ENCODE measurements around the gene UQCRQ. TPM values are rescaled to one million over a fixed set of nuclear protein-coding genes. Genes with fewer than 3 reads are reported as not detected.

The UQCRQ gene
- total and polyA plus RNA-seq, 2 experiments from 2014 or later = 104 to 1,308 TPM

DNA sequence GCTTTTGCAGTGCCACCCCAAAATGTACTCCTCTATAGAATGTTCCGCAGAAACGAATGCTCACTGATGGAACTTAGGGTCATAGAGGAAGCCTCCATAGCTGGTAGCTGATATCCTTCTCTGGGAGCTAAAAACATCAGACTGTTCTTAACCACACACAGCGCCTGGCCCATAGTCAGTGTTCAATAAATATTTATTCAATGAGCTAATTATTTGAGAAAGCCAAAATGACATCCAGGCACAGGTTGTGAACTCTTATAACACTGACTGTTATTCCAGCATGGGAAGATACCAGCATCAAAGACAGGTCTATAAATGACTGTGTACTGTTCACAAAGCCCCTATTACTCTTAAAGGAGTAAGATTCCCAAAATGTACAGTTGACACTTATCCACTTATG is 13.1 kb upstream of the UQCRQ start:
- no peaks in the 10 kb centered on the region for H3K79me2 ChIP-seq (replicated peaks; ENCODE audit: insufficient read depth)
- no peaks in the 10 kb centered on the region for H3F3A ChIP-seq (replicated peaks; ENCODE audit: low read depth)
- Mint-ChIP-seq H3K9me3 (no peaks in the 10 kb centered on the region), H3K27me3 (ENCODE audit: insufficient read depth, low read depth, poor library complexity) (peaks cover 1% of the 10 kb centered on the region), H3K27ac (no peak overlapping the region), H3K36me3 (ENCODE audit: low read depth) (no peaks in the 10 kb centered on the region), H3K4me3 (no peak overlapping the region), H3K4me1 (peaks cover 5% of the 10 kb centered on the region; the same call in 2 of the 3 replicates)
- H4K20me1 ChIP-seq (replicated peaks; ENCODE audit: insufficient read depth) = no peaks in the 10 kb centered on the region
- no peak overlapping the region for H3K27ac ChIP-seq (ENCODE audit: low read depth)
- no peaks in the 10 kb centered on the region for H3K27me3 ChIP-seq (ENCODE audit: insufficient read depth)
- no peaks in the 10 kb centered on the region for H3K9me2 ChIP-seq (ENCODE audit: insufficient read depth)
- H3K4me1 ChIP-seq (ENCODE audit: insufficient read depth) = peaks cover 10% of the 10 kb centered on the region; the same call in 1 of the 2 replicates
- no peak overlapping the region for H2AFZ ChIP-seq
- ATAC-seq (no peak), DNase-seq (ENCODE audit: low spot score) (no peak)
- no peak overlapping the region for H3K4me3 ChIP-seq
- H3K36me3 ChIP-seq (ENCODE audit: insufficient read depth) = no peaks in the 10 kb centered on the region
- TF ChIP-seq EZH2phosphoT487 (IDR thresholded peaks at IDR 0.05; ENCODE audit: unreplicated experiment) (no peak), ZNF462 (CRISPR knock-in tag; IDR thresholded peaks at IDR 0.05) (no peak), ZNF114 (CRISPR knock-in tag; IDR thresholded peaks at IDR 0.05) (no peak), CREB1 (CRISPR knock-in tag; IDR thresholded peaks at IDR 0.05; ENCODE audit: low read depth) (no peak), EZH2 (IDR thresholded peaks at IDR 0.05; ENCODE audit: low read depth, unreplicated experiment) (no peak), STAT1 (IDR thresholded peaks at IDR 0.05; ENCODE audit: unreplicated experiment) (no peak), JUNB (IDR thresholded peaks at IDR 0.05; ENCODE audit: unreplicated experiment) (no peak)
- TF ChIP-seq, protein P1, sequence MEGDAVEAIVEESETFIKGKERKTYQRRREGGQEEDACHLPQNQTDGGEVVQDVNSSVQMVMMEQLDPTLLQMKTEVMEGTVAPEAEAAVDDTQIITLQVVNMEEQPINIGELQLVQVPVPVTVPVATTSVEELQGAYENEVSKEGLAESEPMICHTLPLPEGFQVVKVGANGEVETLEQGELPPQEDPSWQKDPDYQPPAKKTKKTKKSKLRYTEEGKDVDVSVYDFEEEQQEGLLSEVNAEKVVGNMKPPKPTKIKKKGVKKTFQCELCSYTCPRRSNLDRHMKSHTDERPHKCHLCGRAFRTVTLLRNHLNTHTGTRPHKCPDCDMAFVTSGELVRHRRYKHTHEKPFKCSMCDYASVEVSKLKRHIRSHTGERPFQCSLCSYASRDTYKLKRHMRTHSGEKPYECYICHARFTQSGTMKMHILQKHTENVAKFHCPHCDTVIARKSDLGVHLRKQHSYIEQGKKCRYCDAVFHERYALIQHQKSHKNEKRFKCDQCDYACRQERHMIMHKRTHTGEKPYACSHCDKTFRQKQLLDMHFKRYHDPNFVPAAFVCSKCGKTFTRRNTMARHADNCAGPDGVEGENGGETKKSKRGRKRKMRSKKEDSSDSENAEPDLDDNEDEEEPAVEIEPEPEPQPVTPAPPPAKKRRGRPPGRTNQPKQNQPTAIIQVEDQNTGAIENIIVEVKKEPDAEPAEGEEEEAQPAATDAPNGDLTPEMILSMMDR (conservative IDR thresholded peaks at IDR 0.05; ENCODE audit: low read depth in 2 of 2) = no peak
- TF ChIP-seq, protein P2, sequence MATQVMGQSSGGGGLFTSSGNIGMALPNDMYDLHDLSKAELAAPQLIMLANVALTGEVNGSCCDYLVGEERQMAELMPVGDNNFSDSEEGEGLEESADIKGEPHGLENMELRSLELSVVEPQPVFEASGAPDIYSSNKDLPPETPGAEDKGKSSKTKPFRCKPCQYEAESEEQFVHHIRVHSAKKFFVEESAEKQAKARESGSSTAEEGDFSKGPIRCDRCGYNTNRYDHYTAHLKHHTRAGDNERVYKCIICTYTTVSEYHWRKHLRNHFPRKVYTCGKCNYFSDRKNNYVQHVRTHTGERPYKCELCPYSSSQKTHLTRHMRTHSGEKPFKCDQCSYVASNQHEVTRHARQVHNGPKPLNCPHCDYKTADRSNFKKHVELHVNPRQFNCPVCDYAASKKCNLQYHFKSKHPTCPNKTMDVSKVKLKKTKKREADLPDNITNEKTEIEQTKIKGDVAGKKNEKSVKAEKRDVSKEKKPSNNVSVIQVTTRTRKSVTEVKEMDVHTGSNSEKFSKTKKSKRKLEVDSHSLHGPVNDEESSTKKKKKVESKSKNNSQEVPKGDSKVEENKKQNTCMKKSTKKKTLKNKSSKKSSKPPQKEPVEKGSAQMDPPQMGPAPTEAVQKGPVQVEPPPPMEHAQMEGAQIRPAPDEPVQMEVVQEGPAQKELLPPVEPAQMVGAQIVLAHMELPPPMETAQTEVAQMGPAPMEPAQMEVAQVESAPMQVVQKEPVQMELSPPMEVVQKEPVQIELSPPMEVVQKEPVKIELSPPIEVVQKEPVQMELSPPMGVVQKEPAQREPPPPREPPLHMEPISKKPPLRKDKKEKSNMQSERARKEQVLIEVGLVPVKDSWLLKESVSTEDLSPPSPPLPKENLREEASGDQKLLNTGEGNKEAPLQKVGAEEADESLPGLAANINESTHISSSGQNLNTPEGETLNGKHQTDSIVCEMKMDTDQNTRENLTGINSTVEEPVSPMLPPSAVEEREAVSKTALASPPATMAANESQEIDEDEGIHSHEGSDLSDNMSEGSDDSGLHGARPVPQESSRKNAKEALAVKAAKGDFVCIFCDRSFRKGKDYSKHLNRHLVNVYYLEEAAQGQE (IDR thresholded peaks at IDR 0.05; ENCODE audit: unreplicated experiment) = no peak
- no peak overlapping the region for H3K4me2 ChIP-seq

Measured in GM23338 (cell line).